GM23338 (cell line): ENCODE measurements around the gene SPACA4. TPM values are rescaled to one million over a fixed set of nuclear protein-coding genes. Genes with fewer than 3 reads are reported as not detected.

Experiments
- CREB1 ChIP-seq: fragments of 250-450 bp; sonication (Bioruptor Pico); IDR thresholded peaks from 2 replicates; pipeline ENCODE4 v1.5.0; 2020; ENCODE audit warnings: low read depth, mild to moderate bottlenecking, moderate library complexity
- CTCF ChIP-seq, 2 experiments: fragments of 200-600 bp in 1 of 2; sonication (generic) in 1 of 2; conservative IDR thresholded peaks; 2 replicates each; pipeline versions ENCODE4 v1.5.1 to v1.6.1; 2016 to 2017; ENCODE audit warnings: antibody characterized with exemption in 2 of 2, low read depth in 2 of 2, mild to moderate bottlenecking in 2 of 2, moderate library complexity in 1 of 2
- EZH2phosphoT487 ChIP-seq: fragments of 200-600 bp; sonication (generic); IDR thresholded peaks from one replicate; pipeline ENCODE4 v1.8.1; 2018; ENCODE audit warnings: antibody characterized with exemption; ENCODE audit not compliant: unreplicated experiment
- JUNB ChIP-seq: IDR thresholded peaks from one replicate; pipeline ENCODE4 v1.6.1; 2016; ENCODE audit warnings: antibody characterized with exemption; ENCODE audit not compliant: unreplicated experiment
- NANOG ChIP-seq: IDR thresholded peaks from 2 replicates; pipeline ENCODE4 v1.6.1; 2016; ENCODE audit warnings: antibody characterized with exemption, borderline replicate concordance
- POLR2AphosphoS5 ChIP-seq: IDR thresholded peaks from 2 replicates; pipeline ENCODE4 v1.6.1; 2016; ENCODE audit warnings: antibody characterized with exemption, low read depth
- REST ChIP-seq: IDR thresholded peaks from one replicate; pipeline ENCODE4 v1.6.1; 2018; ENCODE audit warnings: antibody characterized with exemption; ENCODE audit not compliant: unreplicated experiment
- STAT1 ChIP-seq: IDR thresholded peaks from one replicate; pipeline ENCODE4 v1.6.1; 2016; ENCODE audit warnings: antibody characterized with exemption; ENCODE audit not compliant: unreplicated experiment
- ZNF114 ChIP-seq: fragments of 250-450 bp; sonication (Bioruptor Pico); IDR thresholded peaks from 2 replicates; pipeline ENCODE4 v1.5.0; 2020; ENCODE audit warnings: mild to moderate bottlenecking, moderate library complexity
- ZNF331 ChIP-seq: fragments of 250-450 bp; sonication (Bioruptor Pico); IDR thresholded peaks from 2 replicates; pipeline ENCODE4 v1.5.0; 2020; ENCODE audit warnings: low read depth, mild to moderate bottlenecking, moderate library complexity
- polyA plus RNA-seq: library from polyadenylated mRNA; unstranded; fragments of >200 nt; fragmentation: Nextera tagmentation; extraction: Ambion mirVana; gene quantifications from 2 replicates; pipeline ENCODE4 v1.2.1, GENCODE V29; 2016
- total RNA-seq: library from RNA; depleted of rRNA; stranded (reverse); fragments of >200 nt; shearing (Covaris generic); gene quantifications from 2 replicates; pipeline ENCODE4 v1.2.3, GENCODE V29; 2014; rRNA removed

Gene SPACA4
- total and polyA plus RNA-seq, 2 experiments from 2014 or later: not detected

- TF ChIP-seq REST (no peak), POLR2AphosphoS5 (no peak), ZNF114 (CRISPR knock-in tag) (no peak), NANOG (no peak), ZNF331 (CRISPR knock-in tag) (no peak), CTCF (conservative IDR thresholded peaks at IDR 0.05; ENCODE audit: low read depth in 2 of 2) (no peak), EZH2phosphoT487 (no peak), JUNB (no peak), STAT1 (no peak), CREB1 (CRISPR knock-in tag) (no peak)
Measured at GRCh38 chr19:48656840-48657474, 50.4 kb downstream of the SPACA4 start (continued).

Other genes with a start within 250 kb of the SPACA4 start
- 15.0 and 16.6 TPM in 2 replicates for gene TMEM143, start 242.8 kb upstream of the SPACA4 start, total RNA-seq
- gene TMEM143, start 242.8 kb upstream of the SPACA4 start, polyA plus RNA-seq: 10.0 and 12.8 TPM in 2 replicates
- not detected in 2 replicates for gene SYNGR4, start 242.4 kb upstream of the SPACA4 start, total RNA-seq
- gene SYNGR4, start 242.4 kb upstream of the SPACA4 start, polyA plus RNA-seq: not detected in 2 replicates
- 171 and 184 TPM in 2 replicates for gene KDELR1, start 215.2 kb upstream of the SPACA4 start, total RNA-seq
- gene KDELR1, start 215.2 kb upstream of the SPACA4 start, polyA plus RNA-seq: 176 and 177 TPM in 2 replicates
- gene GRIN2D, start 213.1 kb upstream of the SPACA4 start, total RNA-seq: 16.5 and 20.0 TPM in 2 replicates
- gene GRIN2D, start 213.1 kb upstream of the SPACA4 start, polyA plus RNA-seq: 4.4 and 6.0 TPM in 2 replicates
- 58.0 and 64.6 TPM in 2 replicates for gene GRWD1, start 160.8 kb upstream of the SPACA4 start, total RNA-seq
- gene GRWD1, start 160.8 kb upstream of the SPACA4 start, polyA plus RNA-seq: 23.2 and 25.8 TPM in 2 replicates
- 0.94 and 1.2 TPM in 2 replicates for gene KCNJ14, start 151.2 kb upstream of the SPACA4 start, total RNA-seq
- gene KCNJ14, start 151.2 kb upstream of the SPACA4 start, polyA plus RNA-seq: 0.73 and 0.81 TPM in 2 replicates
- gene CYTH2, start 137.4 kb upstream of the SPACA4 start, total RNA-seq: 42.6 and 60.4 TPM in 2 replicates
- 38.8 and 41.1 TPM in 2 replicates for gene CYTH2, start 137.4 kb upstream of the SPACA4 start, polyA plus RNA-seq
- 5.7 and 11.8 TPM in 2 replicates for gene LMTK3, start 94.9 kb upstream of the SPACA4 start, total RNA-seq
- gene LMTK3, start 94.9 kb upstream of the SPACA4 start, polyA plus RNA-seq: 1.6 and 2.0 TPM in 2 replicates
- 1.3 TPM in 1 of 2 replicates, not detected in the other for gene SULT2B1, start 54.6 kb upstream of the SPACA4 start, total RNA-seq
- 2.3 and 2.5 TPM in 2 replicates for gene SULT2B1, start 54.6 kb upstream of the SPACA4 start, polyA plus RNA-seq
- 2.3 and 4.5 TPM in 2 replicates for gene FAM83E, start 8.3 kb downstream of the SPACA4 start, total RNA-seq
- 0.90 and 1.0 TPM in 2 replicates for gene FAM83E, start 8.3 kb downstream of the SPACA4 start, polyA plus RNA-seq
- gene RPL18, start 12.4 kb downstream of the SPACA4 start, total RNA-seq: 1,660 and 1,898 TPM in 2 replicates
- gene RPL18, start 12.4 kb downstream of the SPACA4 start, polyA plus RNA-seq: 2,011 and 2,172 TPM in 2 replicates
- 39.8 and 50.3 TPM in 2 replicates for gene SPHK2, start 12.8 kb downstream of the SPACA4 start, total RNA-seq
- 18.3 TPM in 2 replicates for gene SPHK2, start 12.8 kb downstream of the SPACA4 start, polyA plus RNA-seq
- 5.7 and 5.9 TPM in 2 replicates for gene DBP, start 30.6 kb downstream of the SPACA4 start, total RNA-seq
- gene DBP, start 30.6 kb downstream of the SPACA4 start, polyA plus RNA-seq: 5.0 and 6.3 TPM in 2 replicates
- gene CA11, start 39.4 kb downstream of the SPACA4 start, total RNA-seq: 8.8 and 9.8 TPM in 2 replicates
- 29.7 and 38.8 TPM in 2 replicates for gene CA11, start 39.4 kb downstream of the SPACA4 start, polyA plus RNA-seq
- 0.82 and 0.94 TPM in 2 replicates for gene NTN5, start 66.3 kb downstream of the SPACA4 start, total RNA-seq
- gene NTN5, start 66.3 kb downstream of the SPACA4 start, polyA plus RNA-seq: 0.38 and 0.52 TPM in 2 replicates
- 2.2 and 5.6 TPM in 2 replicates for gene FUT2, start 89.2 kb downstream of the SPACA4 start, total RNA-seq
- 4.8 and 5.0 TPM in 2 replicates for gene FUT2, start 89.2 kb downstream of the SPACA4 start, polyA plus RNA-seq
- gene MAMSTR, start 113.0 kb downstream of the SPACA4 start, total RNA-seq: 0.39 and 1.9 TPM in 2 replicates
- gene MAMSTR, start 113.0 kb downstream of the SPACA4 start, polyA plus RNA-seq: 2.0 and 2.5 TPM in 2 replicates
- gene RASIP1, start 133.9 kb downstream of the SPACA4 start, total RNA-seq: 14.8 and 18.0 TPM in 2 replicates
- 9.2 and 11.2 TPM in 2 replicates for gene RASIP1, start 133.9 kb downstream of the SPACA4 start, polyA plus RNA-seq
- gene IZUMO1, start 140.2 kb downstream of the SPACA4 start, total RNA-seq: 1.7 and 3.5 TPM in 2 replicates
- gene IZUMO1, start 140.2 kb downstream of the SPACA4 start, polyA plus RNA-seq: 1.2 and 1.3 TPM in 2 replicates
- gene FUT1, start 145.9 kb downstream of the SPACA4 start, total RNA-seq: 20.3 and 20.8 TPM in 2 replicates
- gene FUT1, start 145.9 kb downstream of the SPACA4 start, polyA plus RNA-seq: 4.4 and 4.7 TPM in 2 replicates
- 1.3 TPM in 1 of 2 replicates, not detected in the other for gene FGF21, start 148.8 kb downstream of the SPACA4 start, total RNA-seq
- 0.78 and 1.1 TPM in 2 replicates for gene FGF21, start 148.8 kb downstream of the SPACA4 start, polyA plus RNA-seq
- 30.6 and 53.5 TPM in 2 replicates for gene BCAT2, start 204.3 kb downstream of the SPACA4 start, total RNA-seq
- gene BCAT2, start 204.3 kb downstream of the SPACA4 start, polyA plus RNA-seq: 30.4 and 35.8 TPM in 2 replicates
- 5.0 and 8.4 TPM in 2 replicates for gene HSD17B14, start 229.7 kb downstream of the SPACA4 start, total RNA-seq
- gene HSD17B14, start 229.7 kb downstream of the SPACA4 start, polyA plus RNA-seq: 11.6 and 11.7 TPM in 2 replicates